ENCODE results near the gene NCOA6.

The NCOA6 gene

DNA sequence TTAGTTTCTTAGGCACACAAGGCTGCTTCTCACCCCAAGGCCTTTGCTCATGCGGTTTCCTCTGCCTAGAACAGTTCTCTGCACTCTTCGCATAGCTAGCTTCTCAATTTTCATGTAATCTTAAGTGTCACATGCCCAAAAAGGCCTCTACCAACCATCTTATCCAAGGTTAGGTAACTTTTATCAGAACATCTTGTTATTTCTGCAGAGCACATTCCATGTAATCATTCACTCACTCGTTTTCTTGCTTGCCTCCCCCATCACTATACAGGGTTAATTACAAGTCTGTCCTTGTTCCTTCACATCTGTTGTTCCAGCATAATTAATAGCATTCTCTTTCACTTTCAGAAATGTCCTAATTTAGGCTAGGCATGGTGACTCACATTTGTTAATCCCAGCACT, 53.8 kb downstream of the NCOA6 start:
- Histone ChIP-seq H3K36me3 (ENCODE audit: insufficient read depth, low read length) (peaks cover 46% of the 10 kb centered on the region; the same call in 1 of the 2 replicates), H3K27me3 (ENCODE audit: insufficient read depth, low read length) (no peaks in the 10 kb centered on the region), H3F3A (ENCODE audit: insufficient read depth, low read length) (no peaks in the 10 kb centered on the region), H3K4me2 (ENCODE audit: low read length) (no peak overlapping the region), H3K4me1 (ENCODE audit: insufficient read depth, low read length, severe bottlenecking) (peaks cover 7% of the 10 kb centered on the region), H4K20me1 (ENCODE audit: insufficient read depth, low read length) (no peaks in the 10 kb centered on the region), H3K9ac (ENCODE audit: low read length) (no peak overlapping the region), H3K9me3 (ENCODE audit: low read length) (no peaks in the 10 kb centered on the region), H3K4me3 (ENCODE audit: low read depth, low read length, poor library complexity, severe bottlenecking) (no peak overlapping the region), H3K27ac (ENCODE audit: low read depth, low read length, poor library complexity, severe bottlenecking) (no peak overlapping the region), H3K9me2 (ENCODE audit: low read depth, low read length) (no peaks in the 10 kb centered on the region), H2AFZ (ENCODE audit: low read length) (no peak overlapping the region), H3K79me2 (ENCODE audit: insufficient read depth, low read length) (no peaks in the 10 kb centered on the region)
- TF ChIP-seq, protein P1, sequence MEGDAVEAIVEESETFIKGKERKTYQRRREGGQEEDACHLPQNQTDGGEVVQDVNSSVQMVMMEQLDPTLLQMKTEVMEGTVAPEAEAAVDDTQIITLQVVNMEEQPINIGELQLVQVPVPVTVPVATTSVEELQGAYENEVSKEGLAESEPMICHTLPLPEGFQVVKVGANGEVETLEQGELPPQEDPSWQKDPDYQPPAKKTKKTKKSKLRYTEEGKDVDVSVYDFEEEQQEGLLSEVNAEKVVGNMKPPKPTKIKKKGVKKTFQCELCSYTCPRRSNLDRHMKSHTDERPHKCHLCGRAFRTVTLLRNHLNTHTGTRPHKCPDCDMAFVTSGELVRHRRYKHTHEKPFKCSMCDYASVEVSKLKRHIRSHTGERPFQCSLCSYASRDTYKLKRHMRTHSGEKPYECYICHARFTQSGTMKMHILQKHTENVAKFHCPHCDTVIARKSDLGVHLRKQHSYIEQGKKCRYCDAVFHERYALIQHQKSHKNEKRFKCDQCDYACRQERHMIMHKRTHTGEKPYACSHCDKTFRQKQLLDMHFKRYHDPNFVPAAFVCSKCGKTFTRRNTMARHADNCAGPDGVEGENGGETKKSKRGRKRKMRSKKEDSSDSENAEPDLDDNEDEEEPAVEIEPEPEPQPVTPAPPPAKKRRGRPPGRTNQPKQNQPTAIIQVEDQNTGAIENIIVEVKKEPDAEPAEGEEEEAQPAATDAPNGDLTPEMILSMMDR (IDR thresholded peaks at IDR 0.05; ENCODE audit: low read length): no peak
- TF ChIP-seq EZH2 (IDR thresholded peaks at IDR 0.05; ENCODE audit: borderline replicate concordance, low read length): no peak

DNA sequence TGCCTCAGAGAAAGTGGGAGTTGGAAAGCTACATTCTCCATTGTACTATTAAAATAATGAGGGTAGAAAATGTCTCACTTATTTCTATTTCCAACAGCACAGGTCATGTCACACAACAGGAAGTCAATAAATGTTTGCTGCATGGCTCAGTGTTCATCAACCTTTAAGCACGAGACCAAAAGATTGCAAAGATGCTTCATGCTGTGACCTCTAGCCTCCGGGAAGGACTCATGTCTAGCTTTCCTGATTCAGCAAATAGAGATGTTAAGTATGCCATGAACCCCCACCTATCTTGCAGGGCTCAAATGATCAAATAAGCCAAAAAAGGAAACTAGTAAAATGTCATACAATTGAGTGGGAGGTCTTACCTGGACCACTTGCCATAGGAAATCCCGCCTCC, 57.4 kb downstream of the NCOA6 start:
- no peaks in the 10 kb centered on the region for H3K79me2 ChIP-seq (ENCODE audit: insufficient read depth, low read length)
- H3K4me2 ChIP-seq (ENCODE audit: low read length): no peak overlapping the region
- TF ChIP-seq, protein P1 (IDR thresholded peaks at IDR 0.05; ENCODE audit: low read length): no peak
- no peak for TF ChIP-seq EZH2 (IDR thresholded peaks at IDR 0.05; ENCODE audit: borderline replicate concordance, low read length)
- no peak overlapping the region for H3K27ac ChIP-seq (ENCODE audit: low read depth, low read length, poor library complexity, severe bottlenecking)
- H3K9me2 ChIP-seq (ENCODE audit: low read depth, low read length): no peaks in the 10 kb centered on the region
- H3K36me3 ChIP-seq (ENCODE audit: insufficient read depth, low read length): peaks cover 57% of the 10 kb centered on the region; the same call in 1 of the 2 replicates
- no peaks in the 10 kb centered on the region for H3F3A ChIP-seq (ENCODE audit: insufficient read depth, low read length)
- no peak overlapping the region for H3K4me3 ChIP-seq (ENCODE audit: low read depth, low read length, poor library complexity, severe bottlenecking)
- H3K27me3 ChIP-seq (ENCODE audit: insufficient read depth, low read length): no peaks in the 10 kb centered on the region
- peaks cover 7% of the 10 kb centered on the region for H3K4me1 ChIP-seq (ENCODE audit: insufficient read depth, low read length, severe bottlenecking)
- H4K20me1 ChIP-seq (ENCODE audit: insufficient read depth, low read length): no peaks in the 10 kb centered on the region
- no peak overlapping the region for H2AFZ ChIP-seq (ENCODE audit: low read length)
- no peaks in the 10 kb centered on the region for H3K9me3 ChIP-seq (ENCODE audit: low read length)
- no peak overlapping the region for H3K9ac ChIP-seq (ENCODE audit: low read length)

DNA sequence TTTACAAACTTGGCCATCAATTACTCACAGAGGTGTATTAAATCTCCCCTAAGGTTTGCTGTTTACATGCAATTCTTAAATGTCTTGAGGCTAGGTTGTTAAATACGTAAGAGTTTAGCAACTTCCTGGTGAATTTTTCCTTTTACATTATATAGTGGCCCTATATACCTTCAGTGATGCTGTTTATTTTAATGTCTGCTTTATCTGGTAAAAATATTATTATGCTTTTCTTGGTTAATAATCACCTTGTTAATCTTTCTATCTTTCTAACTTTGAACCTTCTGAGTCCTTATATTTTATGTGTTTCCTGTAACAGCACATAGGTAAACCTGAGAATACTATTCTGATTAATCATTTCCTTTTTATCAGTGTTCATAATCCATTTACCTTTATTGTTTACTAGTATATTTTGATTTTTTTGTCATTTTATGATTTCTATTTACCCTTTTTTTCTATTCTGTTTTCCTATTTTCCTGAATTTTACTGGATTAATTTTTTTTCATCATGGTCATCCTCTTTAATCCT, 63.4 kb downstream of the NCOA6 start:
- Histone ChIP-seq H3K9me3 (ENCODE audit: low read length) (no peaks in the 10 kb centered on the region), H3K4me2 (ENCODE audit: low read length) (no peak overlapping the region), H3K9me2 (ENCODE audit: low read depth, low read length) (no peaks in the 10 kb centered on the region), H3K9ac (ENCODE audit: low read length) (no peak overlapping the region), H3K36me3 (ENCODE audit: insufficient read depth, low read length) (peaks cover 91% of the 10 kb centered on the region), H3K79me2 (ENCODE audit: insufficient read depth, low read length) (no peaks in the 10 kb centered on the region), H3F3A (ENCODE audit: insufficient read depth, low read length) (no peaks in the 10 kb centered on the region), H3K4me1 (ENCODE audit: insufficient read depth, low read length, severe bottlenecking) (no peaks in the 10 kb centered on the region), H3K27ac (ENCODE audit: low read depth, low read length, poor library complexity, severe bottlenecking) (no peak overlapping the region), H4K20me1 (ENCODE audit: insufficient read depth, low read length) (no peaks in the 10 kb centered on the region), H3K27me3 (ENCODE audit: insufficient read depth, low read length) (no peaks in the 10 kb centered on the region), H3K4me3 (ENCODE audit: low read depth, low read length, poor library complexity, severe bottlenecking) (no peak overlapping the region), H2AFZ (ENCODE audit: low read length) (no peak overlapping the region)
- no peak for TF ChIP-seq EZH2 (IDR thresholded peaks at IDR 0.05; ENCODE audit: borderline replicate concordance, low read length)
- TF ChIP-seq, protein P1 (IDR thresholded peaks at IDR 0.05; ENCODE audit: low read length): no peak
